K562 (cell line): ENCODE measurements around the gene OR6K6. TPM values are rescaled to one million over a fixed set of nuclear protein-coding genes. Genes with fewer than 3 reads are reported as not detected.

Experiments
- AFF1 ChIP-seq, 2 experiments: fragments of 450-650 bp; IDR thresholded peaks; 2 replicates each; pipeline ENCODE4 v1.6.1; 2018; ENCODE audit warnings: mild to moderate bottlenecking in 2 of 2, low read depth in 1 of 2; ENCODE audit not compliant: partially characterized antibody in 2 of 2
- E2F8 ChIP-seq: fragments of 450-650 bp; IDR thresholded peaks from 2 replicates; pipeline ENCODE4 v1.7.1; 2018; ENCODE audit warnings: mild to moderate bottlenecking, low read depth; ENCODE audit not compliant: partially characterized antibody
- HMGN3 ChIP-seq: IDR thresholded peaks from 2 replicates; pipeline ENCODE4 v1.6.1; 2011; ENCODE audit warnings: borderline replicate concordance, low read depth, mild to moderate bottlenecking, mixed read lengths, low read length; ENCODE audit not compliant: insufficient read length; ENCODE audit errors: extremely low read depth
- NEUROD1 ChIP-seq: fragments of 150-350 bp; IDR thresholded peaks from 2 replicates; pipeline ENCODE4 v1.6.1; 2014; ENCODE audit warnings: borderline replicate concordance, low read length, low read depth; ENCODE audit not compliant: partially characterized antibody
- UBTF ChIP-seq, 2 experiments: IDR thresholded peaks; 2 replicates each; pipeline ENCODE4 v1.6.1; 2012; ENCODE audit warnings: improper control_type of control experiment in 2 of 2, low read depth in 2 of 2, low read length in 2 of 2, borderline replicate concordance in 1 of 2
- polyA plus RNA-seq, 8 experiments: library from polyadenylated mRNA; depleted of rRNA in 4 of 8; stranded (reverse) in 5 of 8; unstranded in 3 of 8; fragments of >200 nt; fragmentation: Nextera tagmentation in 2 of 8; fragmentation: Illumina TruSeq in 1 of 8; extraction: Ambion mirVana in 2 of 8; extraction: Trizol in 1 of 8; gene quantifications; 2 replicates each; pipeline versions ENCODE4 v1.2.1 to v1.2.3, GENCODE V29; 2011 to 2014; ENCODE audit warnings: inconsistent platforms in 1 of 8, missing spikeins in 1 of 8
- total RNA-seq, 7 experiments: library from RNA; depleted of rRNA in 6 of 7; stranded (reverse); fragments of >200 nt in 6 of 7; fragmentation: Illumina TruSeq in 2 of 7; extraction: Trizol in 2 of 7; gene quantifications; 2 replicates each; pipeline versions ENCODE4 v1.2.1 to v1.2.3, GENCODE V29; 2011 to 2021; ENCODE audit warnings: low replicate concordance in 1 of 7

The OR6K6 gene
- total and polyA plus RNA-seq, 9 of the 15 experiments (the other 6 are each of a cell fraction or from before 2014, with no cell fraction given) = not detected

- no peak for TF ChIP-seq AFF1 (IDR thresholded peaks at IDR 0.05; ENCODE audit: low read depth in 1 of 2, partially characterized antibody in 2 of 2)
- no peak for TF ChIP-seq HMGN3
- TF ChIP-seq UBTF (IDR thresholded peaks at IDR 0.05; ENCODE audit: borderline replicate concordance in 1 of 2, low read depth in 2 of 2, low read length in 2 of 2) = no peak
- TF ChIP-seq NEUROD1 = no peak
- TF ChIP-seq E2F8 = no peak
These were observed 44.0 kb downstream of the OR6K6 start (continued) for GRCh38 chr1:158798531-158798930.
